ENCODE data around the gene PIGC. TPM values are rescaled to one million over a fixed set of nuclear protein-coding genes. Genes with fewer than 3 reads are reported as not detected.

The PIGC gene
- total RNA-seq, 1 experiment from 2014 or later: 17.5 TPM

GRCh38 chr1:172472495-172472894 lies 28.6 kb upstream of the PIGC start:
- no peaks in the 10 kb centered on the region for H4K20me1 ChIP-seq (ENCODE audit: control insufficient read depth, insufficient read depth, insufficient read length)
- no peaks in the 10 kb centered on the region for H3K79me1 ChIP-seq (ENCODE audit: insufficient read depth, low read depth, low read length, poor library complexity, severe bottlenecking)
- Mint-ChIP-seq H3K4me3 (no peak overlapping the region), H3K27me3 (ENCODE audit: low read depth) (no peaks in the 10 kb centered on the region), H3K9me3 (no peaks in the 10 kb centered on the region), H3K36me3 (ENCODE audit: insufficient read depth in 1 of 3, low read depth in 3 of 3) (no peaks in the 10 kb centered on the region), H3K4me1 (no peaks in the 10 kb centered on the region), H3K27ac (no peak overlapping the region)
- no peaks in the 10 kb centered on the region for H3K27me3 ChIP-seq (ENCODE audit: insufficient read depth, low read length)
- no peaks in the 10 kb centered on the region for H3K79me2 ChIP-seq (ENCODE audit: insufficient read depth, low read length)
- H3K23ac ChIP-seq (ENCODE audit: insufficient read length, low read depth, low read length): no peak overlapping the region
- no peak for DNase-seq
- no peak overlapping the region for H3K27ac ChIP-seq (ENCODE audit: insufficient read length, low read depth, low read length)
- no peak overlapping the region for H3T11ph ChIP-seq (ENCODE audit: low read length)
- no peak overlapping the region for H3K4ac ChIP-seq (ENCODE audit: low read depth, low read length)
- H3K9ac ChIP-seq (ENCODE audit: extremely low read depth, insufficient read length, low read length): no peak overlapping the region
- no peak overlapping the region for H2BK20ac ChIP-seq (ENCODE audit: low read depth, low read length, poor library complexity, severe bottlenecking)
- H4K8ac ChIP-seq (replicated peaks; ENCODE audit: insufficient read length, low read depth, low read length): no peak overlapping the region
- H3K14ac ChIP-seq (ENCODE audit: insufficient read depth, low read length): no peak overlapping the region
- H3K56ac ChIP-seq (ENCODE audit: insufficient read length, low read depth, low read length): no peak overlapping the region
- no peak overlapping the region for H4K91ac ChIP-seq (ENCODE audit: insufficient read length, low read depth, low read length)
- H3K18ac ChIP-seq (ENCODE audit: insufficient read length, low read depth, low read length): no peak overlapping the region
- H2BK120ac ChIP-seq (ENCODE audit: low read depth, low read length, poor library complexity, severe bottlenecking): no peak overlapping the region
- no peak overlapping the region for H3K4me2 ChIP-seq (ENCODE audit: insufficient read depth, insufficient read length, low read length)
- no peak for TF ChIP-seq CTCF (conservative IDR thresholded peaks at IDR 0.05)
- no peak overlapping the region for H2AFZ ChIP-seq (ENCODE audit: low read length)
- H3K23me2 ChIP-seq (ENCODE audit: insufficient read length, low read depth, low read length, poor library complexity, severe bottlenecking): no peaks in the 10 kb centered on the region
- no peak overlapping the region for H2BK15ac ChIP-seq (ENCODE audit: low read depth, low read length)
- no peak overlapping the region for H2BK12ac ChIP-seq (ENCODE audit: insufficient read length, low read depth, low read length)
- no peaks in the 10 kb centered on the region for H3K9me3 ChIP-seq (ENCODE audit: control insufficient read depth, low read depth, low read length)
- no peak overlapping the region for H2AK5ac ChIP-seq (ENCODE audit: insufficient read length, low read length)
- no CpG with 5 or more reads among the region's 1 CpG for WGBS (ENCODE audit: extremely low coverage, insufficient read length, low lambda C conversion rate)
- no peak overlapping the region for H2BK5ac ChIP-seq (ENCODE audit: insufficient read length, low read length)
- H4K5ac ChIP-seq (ENCODE audit: insufficient read length, low read depth, low read length): no peak overlapping the region
- no peaks in the 10 kb centered on the region; the same call in 1 of the 2 replicates for H3K4me1 ChIP-seq (ENCODE audit: insufficient read depth, low read length)

All from H9 (cell line).